Measurements from ENCODE around the gene ATP6AP1. TPM values are rescaled to one million over a fixed set of nuclear protein-coding genes. Genes with fewer than 3 reads are reported as not detected.

Gene ATP6AP1
- total and polyA plus RNA-seq, 2 donors (not counting 3 experiments of a cell fraction or from before 2014, with no cell fraction given), result 145 to 322 TPM

DNA sequence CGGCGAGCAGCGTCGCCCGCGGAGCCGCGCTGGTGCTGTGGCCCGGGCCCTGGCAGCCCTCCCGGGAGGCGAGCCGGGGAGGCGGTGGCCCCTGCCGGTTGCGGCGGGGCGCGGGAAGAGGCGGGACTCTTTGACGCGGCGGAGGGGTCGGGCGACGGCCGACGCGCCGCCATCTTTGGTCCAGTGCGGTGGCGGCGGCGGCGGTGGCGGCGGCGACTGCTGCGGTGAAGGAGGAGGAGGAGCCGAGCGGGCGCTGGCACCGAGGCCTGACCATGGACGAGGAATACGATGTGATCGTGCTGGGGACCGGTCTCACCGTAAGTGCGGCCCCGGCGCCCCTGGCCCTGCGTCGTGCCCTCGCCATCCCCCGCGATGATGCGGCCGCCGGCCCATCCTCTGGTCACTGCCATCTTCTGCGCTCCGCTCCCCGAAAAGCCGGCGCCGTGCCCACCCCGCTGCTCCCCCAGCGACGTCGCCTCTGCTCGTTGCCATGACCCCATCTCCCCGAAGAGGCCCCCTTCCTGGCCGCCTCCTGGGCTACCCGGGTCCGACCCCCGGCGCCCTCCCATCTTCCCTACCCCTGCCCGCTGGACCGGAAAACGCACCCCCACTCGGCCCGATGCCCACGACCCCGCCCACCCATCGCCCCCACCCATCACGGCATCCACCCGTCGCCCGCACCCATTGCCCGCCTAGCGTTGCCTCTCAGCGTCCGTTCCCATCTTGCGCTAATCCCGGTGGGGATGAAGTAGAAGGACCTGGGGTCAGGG, 8.7 kb downstream of the ATP6AP1 start, which contains the start of gene GDI1:
Gene GDI1 (plus strand): TSS at position 172 of the 770 bp plus-strand sequence. CDS start 101 bp downstream, at position 273.
- H3K27me3 ChIP-seq (ENCODE audit: control insufficient read depth in 2 of 2, insufficient read depth in 2 of 2, low read length in 2 of 2), result no peaks in the 10 kb centered on the region
- H3K36me3 ChIP-seq (ENCODE audit: control insufficient read depth in 2 of 2, extremely low read depth in 1 of 2, insufficient read depth in 2 of 2, low read length in 2 of 2), result peaks cover 4 to 39% of the 10 kb centered on the region in 2 experiments
- CTCF ChIA-PET, result no interaction called here
- no peaks in the 10 kb centered on the region for H4K20me1 ChIP-seq (replicated peaks; ENCODE audit: control insufficient read depth, extremely low read depth, insufficient read depth, low read length)
- TF ChIP-seq, protein P1, sequence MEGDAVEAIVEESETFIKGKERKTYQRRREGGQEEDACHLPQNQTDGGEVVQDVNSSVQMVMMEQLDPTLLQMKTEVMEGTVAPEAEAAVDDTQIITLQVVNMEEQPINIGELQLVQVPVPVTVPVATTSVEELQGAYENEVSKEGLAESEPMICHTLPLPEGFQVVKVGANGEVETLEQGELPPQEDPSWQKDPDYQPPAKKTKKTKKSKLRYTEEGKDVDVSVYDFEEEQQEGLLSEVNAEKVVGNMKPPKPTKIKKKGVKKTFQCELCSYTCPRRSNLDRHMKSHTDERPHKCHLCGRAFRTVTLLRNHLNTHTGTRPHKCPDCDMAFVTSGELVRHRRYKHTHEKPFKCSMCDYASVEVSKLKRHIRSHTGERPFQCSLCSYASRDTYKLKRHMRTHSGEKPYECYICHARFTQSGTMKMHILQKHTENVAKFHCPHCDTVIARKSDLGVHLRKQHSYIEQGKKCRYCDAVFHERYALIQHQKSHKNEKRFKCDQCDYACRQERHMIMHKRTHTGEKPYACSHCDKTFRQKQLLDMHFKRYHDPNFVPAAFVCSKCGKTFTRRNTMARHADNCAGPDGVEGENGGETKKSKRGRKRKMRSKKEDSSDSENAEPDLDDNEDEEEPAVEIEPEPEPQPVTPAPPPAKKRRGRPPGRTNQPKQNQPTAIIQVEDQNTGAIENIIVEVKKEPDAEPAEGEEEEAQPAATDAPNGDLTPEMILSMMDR (IDR thresholded peaks at IDR 0.05; ENCODE audit: extremely low read depth in 1 of 2, insufficient read depth in 1 of 2, low read depth in 1 of 2, low read length in 2 of 2), result no peak
- TF ChIP-seq, protein P2, sequence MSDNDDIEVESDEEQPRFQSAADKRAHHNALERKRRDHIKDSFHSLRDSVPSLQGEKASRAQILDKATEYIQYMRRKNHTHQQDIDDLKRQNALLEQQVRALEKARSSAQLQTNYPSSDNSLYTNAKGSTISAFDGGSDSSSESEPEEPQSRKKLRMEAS (IDR thresholded peaks at IDR 0.05; ENCODE audit: insufficient read depth, insufficient read length), result no peak
- no peak for TF ChIP-seq JUN (IDR thresholded peaks at IDR 0.05; ENCODE audit: borderline replicate concordance, insufficient read depth, insufficient read length, low read depth)
- no peak for TF ChIP-seq FOS (IDR thresholded peaks at IDR 0.05; ENCODE audit: borderline replicate concordance, insufficient read depth, low read length)
- peak; percentile 38 for TF ChIP-seq POLR2AphosphoS5 (IDR thresholded peaks at IDR 0.05; ENCODE audit: insufficient read depth, low read depth, low read length)
- peak within 1 kb of the TSS; percentile 41 for H2AFZ ChIP-seq (ENCODE audit: low read depth, low read length)
- peaks cover 41% of the 10 kb centered on the region for H3K79me2 ChIP-seq (ENCODE audit: control insufficient read depth, insufficient read depth, low read length)
- DNase-seq (ENCODE audit: low read depth, low spot score) (no peak), FAIRE-seq (no peak)
- dilution Hi-C loops (cut with MboI; ENCODE audit: extremely low pct_ligation_motif_present, low sequenced_read_pairs) (no loop called here), intact Hi-C loops (cut with micrococcal nuclease) (no loop called here)
- POLR2A ChIA-PET, result no interaction called here
- peak within 1 kb of the TSS; percentile 59 for H3K9ac ChIP-seq (replicated peaks; ENCODE audit: extremely low read depth, insufficient read depth, low read length)
- H3K4me1 ChIP-seq (ENCODE audit: control insufficient read depth, extremely low read depth, insufficient read depth, low read length), result peaks cover 7% of the 10 kb centered on the region
- H3K4me2 ChIP-seq (ENCODE audit: insufficient read depth, low read length), result peak within 1 kb of the TSS; percentile 75
- BruUV-seq (replicated peaks), result no TSS peak
- H3K27ac ChIP-seq (ENCODE audit: insufficient read depth, low read depth, low read length), result peak within 1 kb of the TSS; percentile 55
- no peaks in the 10 kb centered on the region for H3K9me3 ChIP-seq (replicated peaks; ENCODE audit: control insufficient read depth, insufficient read depth, low read length)
- H3K4me3 ChIP-seq (replicated peaks in 1 of 3; ENCODE audit: insufficient read depth in 1 of 3, low read depth in 1 of 3, low read length in 3 of 3), result peak within 1 kb of the TSS; percentile 50 to 94 (median 75)
- H3K9me1 ChIP-seq (replicated peaks; ENCODE audit: control insufficient read depth, extremely low read depth, insufficient read depth, low read length), result no peaks in the 10 kb centered on the region
